Peyer's patch (tissue), 4 donors: Measurements from ENCODE around the gene FKBP14.

ENCODE experiments used
- CTCF ChIP-seq, 6 experiments: fragments of 450-650 bp in 4 of 6; fragments of 200-600 bp in 2 of 6; sonication (generic) in 1 of 6; IDR thresholded peaks; one replicate each; pipeline ENCODE4 v1.5.1; 2017 to 2019; ENCODE audit warnings: antibody characterized with exemption in 6 of 6, mild to moderate bottlenecking in 3 of 6, moderate library complexity in 1 of 6
- POLR2A ChIP-seq, 2 donors: fragments of 450-650 bp; IDR thresholded peaks; one replicate each; pipeline ENCODE4 v1.5.1; 2017; ENCODE audit warnings: antibody characterized with exemption in 2 of 2, mild to moderate bottlenecking in 2 of 2, moderate library complexity in 2 of 2

GRCh38 chr7:29990931-29991330 lies 35.6 kb downstream of the FKBP14 start:
- TF ChIP-seq CTCF (IDR thresholded peaks at IDR 0.05), result no peak
- TF ChIP-seq POLR2A (IDR thresholded peaks at IDR 0.05), result no peak
